Mucosa of stomach (tissue), 1 donor: ENCODE measurements around the gene C4BPA.

Experiments used
- H3K27me3 ChIP-seq: one replicate; pipeline ENCODE4 v1.7.0; 2013; ENCODE audit warnings: mild to moderate bottlenecking, low read length; ENCODE audit not compliant: control insufficient read depth, insufficient read depth
- H3K36me3 ChIP-seq: one replicate; pipeline ENCODE4 v1.7.0; 2013; ENCODE audit warnings: low read length; ENCODE audit not compliant: control insufficient read depth, insufficient read depth
- H3K4me1 ChIP-seq: one replicate; pipeline ENCODE4 v1.7.0; 2013; ENCODE audit warnings: mild to moderate bottlenecking, low read length; ENCODE audit not compliant: control insufficient read depth, insufficient read depth
- H3K4me3 ChIP-seq: one replicate; pipeline ENCODE4 v1.7.0; 2013; ENCODE audit warnings: low read length
- H3K9ac ChIP-seq: one replicate; pipeline ENCODE4 v1.7.0; 2013; ENCODE audit warnings: mild to moderate bottlenecking, low read length, moderate library complexity
- H3K9me3 ChIP-seq: one replicate; pipeline ENCODE4 v1.7.0; 2013; ENCODE audit warnings: mild to moderate bottlenecking, low read length, moderate library complexity; ENCODE audit not compliant: control insufficient read depth
- donor health status: Pancreatic carcinoma.

C4BPA gene

GRCh38 chr1:207103892-207104373, at the start of gene C4BPA:
TSS of gene C4BPA (plus strand) at chr1:207104233. CDS start at chr1:207113026, 8,793 bp downstream.
- Histone ChIP-seq H3K4me1 (no peaks in the 10 kb centered on the region), H3K36me3 (no peaks in the 10 kb centered on the region), H3K9ac (no peak within 1 kb of the TSS), H3K9me3 (no peaks in the 10 kb centered on the region), H3K27me3 (no peaks in the 10 kb centered on the region), H3K4me3 (no peak within 1 kb of the TSS)

DNA sequence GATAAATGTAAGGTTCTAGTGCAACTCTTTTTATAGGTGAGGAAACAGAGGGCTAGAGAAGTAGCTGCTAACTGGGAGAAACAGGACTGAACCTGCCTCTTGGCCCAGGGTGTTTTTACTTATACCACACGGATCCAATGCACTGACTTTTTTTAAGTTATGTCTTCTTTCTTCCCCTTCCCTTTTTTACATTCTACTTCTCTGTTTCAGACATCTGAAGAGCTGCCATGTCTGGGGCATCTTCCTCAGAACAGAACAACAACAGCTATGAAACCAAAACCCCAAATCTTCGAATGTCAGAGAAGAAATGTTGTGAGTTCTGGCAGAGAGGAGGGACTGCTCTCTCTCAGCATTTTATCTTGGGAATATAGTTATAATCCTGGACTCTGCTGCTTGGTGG, 49.5 kb upstream of the C4BPA start:
- Histone ChIP-seq H3K4me3 (no peak overlapping the region), H3K27me3 (no peaks in the 10 kb centered on the region), H3K4me1 (peaks cover 36% of the 10 kb centered on the region), H3K9ac (peak overlapping the region; percentile 0), H3K36me3 (no peaks in the 10 kb centered on the region), H3K9me3 (no peaks in the 10 kb centered on the region)

DNA sequence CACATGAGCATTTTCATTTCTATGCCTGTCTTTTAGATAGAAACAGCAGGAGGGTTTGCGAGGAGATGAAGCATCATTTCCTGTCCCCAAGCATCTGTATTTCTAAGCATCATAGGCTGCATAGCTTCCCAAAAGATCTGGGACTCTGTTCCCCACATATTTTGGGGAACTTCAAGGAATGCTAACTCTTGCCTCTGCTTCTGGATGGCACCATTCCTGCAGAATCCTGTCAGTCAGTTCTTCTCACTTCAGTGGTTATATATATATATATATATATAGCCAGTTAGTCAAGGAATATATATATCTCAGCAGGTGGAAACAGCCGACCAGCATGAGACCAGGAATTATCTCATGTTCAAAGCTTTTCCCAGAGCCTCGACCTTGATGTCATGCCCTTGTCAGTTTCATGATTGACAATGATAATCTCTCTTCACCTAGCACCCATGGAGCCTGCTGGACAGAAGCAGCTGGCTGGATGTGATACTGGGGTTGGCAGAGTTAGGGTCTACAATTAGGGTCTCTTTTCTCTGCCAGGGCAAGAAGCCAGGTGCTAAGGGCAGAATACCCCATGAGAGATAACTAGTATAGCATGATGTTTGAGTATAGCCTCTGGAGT, 48.5 kb upstream of the C4BPA start:
- Histone ChIP-seq H3K4me1 (peaks cover 36% of the 10 kb centered on the region), H3K4me3 (no peak overlapping the region), H3K36me3 (no peaks in the 10 kb centered on the region), H3K9ac (peak overlapping the region; percentile 57), H3K9me3 (no peaks in the 10 kb centered on the region), H3K27me3 (no peaks in the 10 kb centered on the region)

- Histone ChIP-seq H3K27me3 (no peaks in the 10 kb centered on the region), H3K9ac (peak overlapping the region; percentile 57), H3K4me1 (peaks cover 31% of the 10 kb centered on the region), H3K36me3 (no peaks in the 10 kb centered on the region), H3K9me3 (no peaks in the 10 kb centered on the region), H3K4me3 (no peak overlapping the region)
Observed at GRCh38 chr1:207056673-207057072, 47.4 kb upstream of the C4BPA start.

DNA sequence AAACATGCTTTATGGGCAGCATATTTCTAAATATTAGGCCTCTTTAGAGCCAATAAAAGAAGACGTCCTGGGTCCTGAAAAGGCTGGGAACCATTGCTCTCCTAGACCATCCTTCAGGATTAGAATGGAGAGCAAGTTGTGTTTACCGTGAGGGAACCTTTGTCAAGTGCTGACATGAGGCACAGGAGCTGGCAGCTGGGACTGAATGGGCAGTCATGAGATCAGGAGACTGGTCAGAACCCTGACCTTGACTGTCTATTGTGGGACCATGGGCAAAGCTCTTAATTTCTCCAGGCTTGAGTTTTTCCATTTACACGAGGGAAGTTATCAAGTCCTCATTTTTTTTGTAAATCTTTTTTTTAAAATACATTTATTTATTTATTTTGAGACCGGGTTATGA, 45.8 kb upstream of the C4BPA start:
- H3K36me3 ChIP-seq, result peaks cover 11% of the 10 kb centered on the region
- no peak overlapping the region for H3K4me3 ChIP-seq
- no peak overlapping the region for H3K9ac ChIP-seq
- no peaks in the 10 kb centered on the region for H3K27me3 ChIP-seq
- H3K4me1 ChIP-seq, result peaks cover 23% of the 10 kb centered on the region
- no peaks in the 10 kb centered on the region for H3K9me3 ChIP-seq

GRCh38 chr1:207058878-207059867, 44.9 kb upstream of the C4BPA start:
- peaks cover 15% of the 10 kb centered on the region for H3K4me1 ChIP-seq
- H3K36me3 ChIP-seq, result peaks cover 11% of the 10 kb centered on the region
- no peak overlapping the region for H3K9ac ChIP-seq
- no peaks in the 10 kb centered on the region for H3K27me3 ChIP-seq
- H3K4me3 ChIP-seq, result no peak overlapping the region
- H3K9me3 ChIP-seq, result no peaks in the 10 kb centered on the region

DNA sequence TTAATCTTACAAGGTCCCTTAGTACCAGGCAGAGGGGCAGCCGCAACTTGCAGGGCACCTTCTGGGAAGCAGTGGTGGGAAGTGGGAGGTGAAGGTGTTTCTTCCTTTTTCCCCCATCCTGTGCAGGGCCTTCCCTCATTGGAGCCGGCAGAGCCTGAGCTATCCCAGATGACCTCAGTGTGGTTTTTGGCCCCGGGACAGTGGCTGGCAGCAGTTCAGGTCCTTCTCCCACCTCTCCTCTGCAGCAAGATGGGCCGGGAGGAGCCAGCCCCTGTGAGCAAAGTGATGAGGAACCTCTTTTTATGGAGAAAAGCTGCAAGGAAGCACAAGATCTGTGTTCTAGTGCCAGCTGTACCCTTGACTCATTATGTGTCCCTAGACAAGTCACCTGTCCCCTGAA, 44.2 kb upstream of the C4BPA start:
- Histone ChIP-seq H3K4me1 (peaks cover 11% of the 10 kb centered on the region), H3K36me3 (peaks cover 11% of the 10 kb centered on the region), H3K9ac (no peak overlapping the region), H3K27me3 (no peaks in the 10 kb centered on the region), H3K9me3 (no peaks in the 10 kb centered on the region), H3K4me3 (no peak overlapping the region)

DNA sequence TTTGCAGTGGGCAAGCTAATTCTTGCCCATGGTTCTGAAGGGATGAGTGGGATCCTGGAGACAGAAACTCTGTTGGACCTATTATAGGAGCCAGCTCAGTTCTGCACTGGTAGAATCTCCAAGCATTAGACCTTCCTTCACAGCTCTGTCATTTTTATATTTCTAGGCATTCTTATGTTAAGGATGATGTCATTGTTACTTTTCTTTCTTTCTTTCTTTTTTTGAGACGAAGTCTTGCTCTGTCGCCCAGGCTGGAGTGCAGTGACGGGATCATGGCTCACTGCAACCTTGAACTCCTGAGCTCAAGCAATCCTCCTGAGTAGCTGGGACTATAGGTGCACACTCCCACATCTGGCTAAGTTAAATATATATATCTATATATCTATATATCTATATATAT, 43.4 kb upstream of the C4BPA start:
- Histone ChIP-seq H3K27me3 (no peaks in the 10 kb centered on the region), H3K4me1 (peaks cover 9% of the 10 kb centered on the region), H3K4me3 (no peak overlapping the region), H3K36me3 (peaks cover 11% of the 10 kb centered on the region), H3K9ac (no peak overlapping the region), H3K9me3 (no peaks in the 10 kb centered on the region)

GRCh38 chr1:207062058-207062457, 42.0 kb upstream of the C4BPA start:
- Histone ChIP-seq H3K9me3 (no peaks in the 10 kb centered on the region), H3K4me3 (no peak overlapping the region), H3K4me1 (peaks cover 3% of the 10 kb centered on the region), H3K27me3 (no peaks in the 10 kb centered on the region), H3K36me3 (peaks cover 11% of the 10 kb centered on the region), H3K9ac (no peak overlapping the region)

- Histone ChIP-seq H3K27me3 (no peaks in the 10 kb centered on the region), H3K36me3 (peaks cover 11% of the 10 kb centered on the region), H3K4me3 (no peak overlapping the region), H3K9ac (no peak overlapping the region), H3K4me1 (peaks cover 13% of the 10 kb centered on the region), H3K9me3 (no peaks in the 10 kb centered on the region)
Observed at GRCh38 chr1:207063014-207063413, 41.0 kb upstream of the C4BPA start.

DNA sequence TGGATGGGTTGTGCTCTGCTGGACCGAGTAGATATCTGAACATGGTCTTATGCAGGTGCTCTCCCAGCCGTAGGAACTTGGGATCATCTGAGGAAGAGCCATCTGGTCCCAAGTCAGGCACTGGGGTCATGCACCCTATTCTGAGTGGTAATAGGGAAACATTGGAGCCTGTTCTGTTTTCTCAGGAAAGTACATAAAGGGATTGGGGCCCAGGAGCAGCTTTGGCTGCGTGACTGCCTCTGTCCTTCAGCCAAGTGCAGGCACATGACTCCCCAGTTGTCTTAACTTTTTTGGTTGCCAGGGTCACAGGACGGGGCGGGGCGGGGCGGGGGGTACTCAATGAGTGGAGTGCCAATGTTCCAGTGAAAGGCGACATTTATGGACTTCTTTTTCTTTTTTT, 39.5 kb upstream of the C4BPA start:
- H3K4me1 ChIP-seq, result peaks cover 18% of the 10 kb centered on the region
- no peak overlapping the region for H3K4me3 ChIP-seq
- H3K9me3 ChIP-seq, result no peaks in the 10 kb centered on the region
- no peaks in the 10 kb centered on the region for H3K27me3 ChIP-seq
- H3K36me3 ChIP-seq, result peaks cover 11% of the 10 kb centered on the region
- no peak overlapping the region for H3K9ac ChIP-seq

DNA sequence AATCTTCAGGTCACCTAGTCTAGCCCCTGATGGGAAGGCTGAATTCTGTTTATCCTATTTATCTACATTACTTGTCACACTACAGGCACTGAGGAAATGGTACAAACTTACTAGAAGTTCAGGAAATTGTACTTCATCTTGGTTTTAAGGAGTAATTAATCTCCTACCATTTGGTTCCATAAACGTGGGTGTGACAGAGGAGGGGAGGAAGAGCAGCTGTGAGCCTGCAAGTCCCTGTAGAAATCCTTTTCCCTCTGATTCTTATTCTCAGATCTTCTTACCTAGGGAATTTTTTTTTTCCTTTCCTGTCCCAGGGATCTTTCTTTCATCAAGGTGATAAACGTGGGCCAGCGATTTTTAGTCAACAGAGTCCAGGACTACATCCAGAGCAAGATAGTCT, 36.8 kb upstream of the C4BPA start:
- peaks cover 7% of the 10 kb centered on the region for H3K36me3 ChIP-seq
- no peaks in the 10 kb centered on the region for H3K27me3 ChIP-seq
- peaks cover 18% of the 10 kb centered on the region for H3K4me1 ChIP-seq
- no peak overlapping the region for H3K9ac ChIP-seq
- no peaks in the 10 kb centered on the region for H3K9me3 ChIP-seq
- no peak overlapping the region for H3K4me3 ChIP-seq
